Frontal cortex (tissue), 4 donors: ENCODE data around the gene PIF1. TPM values are rescaled to one million over a fixed set of nuclear protein-coding genes. Genes with fewer than 3 reads are reported as not detected.

ENCODE experiments used
- DNase-seq, 2 donors: peaks; one replicate each; pipeline ENCODE4 v3.0.0; 2012; ENCODE audit warnings: low spot score in 2 of 2
- FAIRE-seq: peaks from 2 replicates; lab custom pipeline; 2012; peaks lifted over from hg19 to GRCh38; lab: Jason Lieb, UNC
- total RNA-seq: library from RNA; depleted of rRNA; stranded (reverse); fragments of >200 nt; gene quantifications from one replicate; pipeline ENCODE4 v1.2.3, GENCODE V29; 2014
- donor health status: control.
- donor health status: control.
- donor health status: control.

PIF1 gene
- total RNA-seq: 0.82 TPM

GRCh38 chr15:64825431-64826294 is at the start of gene PIF1:
PIF1 (minus strand) TSS chr15:64825647; CDS start chr15:64824335, 1,312 bp downstream.
- FAIRE-seq (no peak), DNase-seq (peak; percentile 86 to 92)

- DNase-seq (no peak), FAIRE-seq (no peak)
Measured at GRCh38 chr15:64870353-64870752, 44.9 kb upstream of the PIF1 start.

- no peak for FAIRE-seq
- no peak for DNase-seq
Measured at GRCh38 chr15:64869501-64869900, 44.1 kb upstream of the PIF1 start.

GRCh38 chr15:64865998-64866520 is 40.6 kb upstream of the PIF1 start:
- no peak for FAIRE-seq

GRCh38 chr15:64865126-64865997 is 39.9 kb upstream of the PIF1 start:
- FAIRE-seq (no peak), DNase-seq (no peak)

More at GRCh38 chr15:64865998-64866520, 40.6 kb upstream of the PIF1 start:
- DNase-seq: no peak

- FAIRE-seq (no peak), DNase-seq (no peak)
Measured at GRCh38 chr15:64864068-64864467, 38.6 kb upstream of the PIF1 start.

- FAIRE-seq (no peak), DNase-seq (no peak)
Measured at GRCh38 chr15:64862408-64862807, 37.0 kb upstream of the PIF1 start.

- DNase-seq: no peak
- FAIRE-seq: no peak
Measured at GRCh38 chr15:64861960-64862359, 36.5 kb upstream of the PIF1 start.

- DNase-seq (no peak), FAIRE-seq (no peak)
Measured at GRCh38 chr15:64861331-64861730, 35.9 kb upstream of the PIF1 start.

GRCh38 chr15:64859226-64859625 is 33.8 kb upstream of the PIF1 start:
- no peak for FAIRE-seq
- DNase-seq: no peak

GRCh38 chr15:64858021-64858575 is 32.7 kb upstream of the PIF1 start:
- FAIRE-seq (no peak), DNase-seq (no peak)

GRCh38 chr15:64857421-64857820 is 32.0 kb upstream of the PIF1 start:
- no peak for FAIRE-seq
- no peak for DNase-seq

GRCh38 chr15:64856429-64857145 is 31.1 kb upstream of the PIF1 start:
- DNase-seq (peak; percentile 68 to 75), FAIRE-seq (peak; percentile 3)

- FAIRE-seq (no peak), DNase-seq (no peak)
Measured at GRCh38 chr15:64855205-64855975, 29.9 kb upstream of the PIF1 start.

- FAIRE-seq: no peak
- no peak for DNase-seq
Measured at GRCh38 chr15:64854526-64854925, 29.1 kb upstream of the PIF1 start.

GRCh38 chr15:64854041-64854440 is 28.6 kb upstream of the PIF1 start:
- DNase-seq (no peak), FAIRE-seq (no peak)

- FAIRE-seq: no peak
- DNase-seq: no peak
Measured at GRCh38 chr15:64851503-64851840, 26.0 kb upstream of the PIF1 start.

- DNase-seq: no peak
- no peak for FAIRE-seq
Measured at GRCh38 chr15:64850778-64851502, 25.5 kb upstream of the PIF1 start.
